ENCODE data around the gene TMEM178B. TPM values are rescaled to one million over a fixed set of nuclear protein-coding genes. Genes with fewer than 3 reads are reported as not detected.

The TMEM178B gene
- total and polyA plus RNA-seq, 2 donors (not counting 1 experiment from before 2014, with no cell fraction given), result 0.28 to 0.96 TPM

DNA sequence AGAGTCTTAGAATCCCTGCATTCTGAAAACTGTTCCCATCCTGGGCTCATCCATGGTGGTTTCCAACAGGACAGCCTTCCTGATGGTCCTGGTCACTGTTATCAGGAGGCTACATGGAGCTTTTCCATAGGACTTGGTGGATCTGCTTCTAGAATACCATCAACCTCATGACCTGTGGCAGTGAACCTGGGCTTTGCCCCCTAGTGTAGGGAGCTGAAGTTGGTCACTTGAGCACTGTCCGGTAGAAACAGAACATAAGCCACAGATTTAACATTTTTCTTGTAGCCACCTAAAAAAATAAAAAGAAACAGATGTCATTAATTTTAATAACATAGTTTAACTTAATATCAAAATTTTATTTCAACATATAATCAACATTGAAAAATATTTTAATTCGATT, 165.8 kb downstream of the TMEM178B start:
- ChIA-PET POLR2A (no interaction called here), CTCF (no interaction called here)
- Histone ChIP-seq H3K9ac (ENCODE audit: low read length) (no peak overlapping the region), H3K4me3 (ENCODE audit: control extremely low read depth in 1 of 5, extremely low read depth in 1 of 5, insufficient read depth in 1 of 5, low read depth in 2 of 5, low read length in 4 of 5) (no peak overlapping the region), H3K79me2 (ENCODE audit: control insufficient read depth, insufficient read depth, low read length) (no peaks in the 10 kb centered on the region), H3K36me3 (replicated peaks in 1 of 2; ENCODE audit: control extremely low read depth in 1 of 2, control insufficient read depth in 1 of 2, extremely low read depth in 1 of 2, insufficient read depth in 2 of 2, low read length in 1 of 2) (no peaks in the 10 kb centered on the region), H3K9me3 (ENCODE audit: control extremely low read depth in 1 of 3, control insufficient read depth in 2 of 3, insufficient read depth in 1 of 3, low read length in 2 of 3) (no peaks in the 10 kb centered on the region), H3K4me2 (replicated peaks; ENCODE audit: low read depth, low read length, poor library complexity, severe bottlenecking) (no peak overlapping the region), H3K4me1 (ENCODE audit: control insufficient read depth in 2 of 2, insufficient read depth in 2 of 2, low read length in 2 of 2) (no peaks in the 10 kb centered on the region), H2AFZ (ENCODE audit: insufficient read depth, low read depth, low read length, poor library complexity, severe bottlenecking) (no peak overlapping the region), H4K20me1 (ENCODE audit: control insufficient read depth, insufficient read depth, low read length, poor library complexity, severe bottlenecking) (no peaks in the 10 kb centered on the region), H3K27ac (ENCODE audit: low read length in 2 of 2) (no peak overlapping the region), H3K27me3 (replicated peaks in 1 of 4; ENCODE audit: control extremely low read depth in 1 of 4, control insufficient read depth in 3 of 4, insufficient read depth in 4 of 4, low read length in 3 of 4) (no peaks in the 10 kb centered on the region)
- Mint-ChIP-seq H3K9me3 (ENCODE audit: insufficient read depth) (no peaks in the 10 kb centered on the region), H3K27ac (no peak overlapping the region), H3K4me1 (no peaks in the 10 kb centered on the region), H3K4me3 (no peak overlapping the region), H3K27me3 (peaks cover 8% of the 10 kb centered on the region)
- no peak for TF ChIP-seq EZH2 (IDR thresholded peaks at IDR 0.05; ENCODE audit: borderline replicate concordance, insufficient read depth, low read depth, low read length, poor library complexity, severe bottlenecking)
- TF ChIP-seq, protein P1, sequence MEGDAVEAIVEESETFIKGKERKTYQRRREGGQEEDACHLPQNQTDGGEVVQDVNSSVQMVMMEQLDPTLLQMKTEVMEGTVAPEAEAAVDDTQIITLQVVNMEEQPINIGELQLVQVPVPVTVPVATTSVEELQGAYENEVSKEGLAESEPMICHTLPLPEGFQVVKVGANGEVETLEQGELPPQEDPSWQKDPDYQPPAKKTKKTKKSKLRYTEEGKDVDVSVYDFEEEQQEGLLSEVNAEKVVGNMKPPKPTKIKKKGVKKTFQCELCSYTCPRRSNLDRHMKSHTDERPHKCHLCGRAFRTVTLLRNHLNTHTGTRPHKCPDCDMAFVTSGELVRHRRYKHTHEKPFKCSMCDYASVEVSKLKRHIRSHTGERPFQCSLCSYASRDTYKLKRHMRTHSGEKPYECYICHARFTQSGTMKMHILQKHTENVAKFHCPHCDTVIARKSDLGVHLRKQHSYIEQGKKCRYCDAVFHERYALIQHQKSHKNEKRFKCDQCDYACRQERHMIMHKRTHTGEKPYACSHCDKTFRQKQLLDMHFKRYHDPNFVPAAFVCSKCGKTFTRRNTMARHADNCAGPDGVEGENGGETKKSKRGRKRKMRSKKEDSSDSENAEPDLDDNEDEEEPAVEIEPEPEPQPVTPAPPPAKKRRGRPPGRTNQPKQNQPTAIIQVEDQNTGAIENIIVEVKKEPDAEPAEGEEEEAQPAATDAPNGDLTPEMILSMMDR (IDR thresholded peaks at IDR 0.05), result no peak
- no CpG with 5 or more reads among the region's 2 CpGs for WGBS (ENCODE audit: insufficient coverage)
- ATAC-seq (ENCODE audit: low read depth) (no peak), DNase-seq (no peak)
- intact Hi-C loops (cut with micrococcal nuclease), result no loop called here

DNA sequence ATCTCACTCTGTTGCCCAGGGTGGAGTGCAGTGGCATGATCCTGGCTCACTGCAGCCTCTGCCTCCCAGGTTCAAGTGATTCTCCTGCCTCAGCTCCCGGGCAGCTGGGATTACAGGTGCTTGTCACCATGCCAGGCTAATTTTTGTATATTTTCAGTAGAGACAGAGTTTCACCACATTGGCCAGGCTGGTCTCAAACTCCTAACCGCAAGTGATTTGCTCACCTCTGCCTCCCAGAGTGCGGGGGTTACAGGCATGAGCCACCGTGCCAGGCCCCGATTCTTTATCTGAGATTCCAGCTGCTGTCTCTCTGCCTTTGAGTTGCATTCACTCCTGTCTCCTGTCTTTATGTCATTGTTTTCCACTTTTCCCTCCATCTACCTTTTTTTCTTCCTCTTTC, 168.7 kb downstream of the TMEM178B start:
- H3K27ac Mint-ChIP-seq, result no peak overlapping the region
- 90% methylated on average over 5 of the region's 5 CpGs for WGBS (ENCODE audit: insufficient coverage)

More for the DNA sequence above, 168.7 kb downstream of the TMEM178B start:
- no peaks in the 10 kb centered on the region for H3K36me3 ChIP-seq (replicated peaks in 1 of 2; ENCODE audit: control extremely low read depth in 1 of 2, control insufficient read depth in 1 of 2, extremely low read depth in 1 of 2, insufficient read depth in 2 of 2, low read length in 1 of 2)
- ATAC-seq (ENCODE audit: low read depth), result no peak
- H3K4me2 ChIP-seq (replicated peaks; ENCODE audit: low read depth, low read length, poor library complexity, severe bottlenecking), result no peak overlapping the region
- no peaks in the 10 kb centered on the region for H3K4me1 ChIP-seq (ENCODE audit: control insufficient read depth in 2 of 2, insufficient read depth in 2 of 2, low read length in 2 of 2)
- Mint-ChIP-seq H3K9me3 (ENCODE audit: insufficient read depth) (no peaks in the 10 kb centered on the region), H3K27me3 (peaks cover 6% of the 10 kb centered on the region), H3K4me1 (no peaks in the 10 kb centered on the region), H3K4me3 (no peak overlapping the region)
- no peaks in the 10 kb centered on the region for H3K79me2 ChIP-seq (ENCODE audit: control insufficient read depth, insufficient read depth, low read length)
- intact Hi-C loops (cut with micrococcal nuclease), result no loop called here
- TF ChIP-seq, protein P1 (IDR thresholded peaks at IDR 0.05), result no peak
- TF ChIP-seq EZH2 (IDR thresholded peaks at IDR 0.05; ENCODE audit: borderline replicate concordance, insufficient read depth, low read depth, low read length, poor library complexity, severe bottlenecking), result no peak
- no peak overlapping the region for H3K4me3 ChIP-seq (ENCODE audit: control extremely low read depth in 1 of 5, extremely low read depth in 1 of 5, insufficient read depth in 1 of 5, low read depth in 2 of 5, low read length in 4 of 5)
- no peaks in the 10 kb centered on the region for H4K20me1 ChIP-seq (ENCODE audit: control insufficient read depth, insufficient read depth, low read length, poor library complexity, severe bottlenecking)
- H3K27me3 ChIP-seq (replicated peaks in 1 of 4; ENCODE audit: control extremely low read depth in 1 of 4, control insufficient read depth in 3 of 4, insufficient read depth in 4 of 4, low read length in 3 of 4), result no peaks in the 10 kb centered on the region
- H3K27ac ChIP-seq (ENCODE audit: low read length in 2 of 2), result no peak overlapping the region
- CTCF ChIA-PET, result no interaction called here
- H2AFZ ChIP-seq (ENCODE audit: insufficient read depth, low read depth, low read length, poor library complexity, severe bottlenecking), result no peak overlapping the region
- DNase-seq, result no peak
- POLR2A ChIA-PET, result no interaction called here
- H3K9me3 ChIP-seq (ENCODE audit: control extremely low read depth in 1 of 3, control insufficient read depth in 2 of 3, insufficient read depth in 1 of 3, low read length in 2 of 3), result no peaks in the 10 kb centered on the region
- H3K9ac ChIP-seq (ENCODE audit: low read length), result no peak overlapping the region

Data from B cell (primary cell).